ENCODE data around the gene NATD1. TPM values are rescaled to one million over a fixed set of nuclear protein-coding genes. Genes with fewer than 3 reads are reported as not detected.

Gene NATD1
- total RNA-seq, 1 experiment from 2014 or later = 7.3 TPM

GRCh38 chr17:21288571-21289017 lies 35.4 kb upstream of the NATD1 start:
- Histone ChIP-seq H3K18ac (ENCODE audit: insufficient read length, low read depth, low read length) (no peak overlapping the region), H3K79me1 (ENCODE audit: insufficient read depth, low read depth, low read length, poor library complexity, severe bottlenecking) (no peaks in the 10 kb centered on the region), H3K14ac (ENCODE audit: insufficient read depth, low read length) (no peak overlapping the region), H3K27me3 (ENCODE audit: insufficient read depth, low read length) (peaks cover under 1% of the 10 kb centered on the region; the same call in 1 of the 2 replicates), H4K5ac (ENCODE audit: insufficient read length, low read depth, low read length) (no peak overlapping the region), H3K4ac (ENCODE audit: low read depth, low read length) (no peak overlapping the region), H3K23me2 (ENCODE audit: insufficient read length, low read depth, low read length, poor library complexity, severe bottlenecking) (peaks cover 15% of the 10 kb centered on the region), H3K27ac (ENCODE audit: insufficient read length, low read depth, low read length) (no peak overlapping the region), H3K4me1 (ENCODE audit: insufficient read depth, low read length) (no peaks in the 10 kb centered on the region), H4K91ac (ENCODE audit: insufficient read length, low read depth, low read length) (no peak overlapping the region), H2BK15ac (ENCODE audit: low read depth, low read length) (no peak overlapping the region), H3K79me2 (ENCODE audit: insufficient read depth, low read length) (no peaks in the 10 kb centered on the region; the same call in 1 of the 2 replicates), H2AFZ (ENCODE audit: low read length) (no peak overlapping the region), H3K9me3 (ENCODE audit: control insufficient read depth, low read depth, low read length) (peaks cover 10% of the 10 kb centered on the region), H3T11ph (ENCODE audit: low read length) (no peak overlapping the region), H3K56ac (ENCODE audit: insufficient read length, low read depth, low read length) (no peak overlapping the region), H3K23ac (ENCODE audit: insufficient read length, low read depth, low read length) (no peak overlapping the region), H2AK5ac (ENCODE audit: insufficient read length, low read length) (no peak overlapping the region), H2BK120ac (ENCODE audit: low read depth, low read length, poor library complexity, severe bottlenecking) (no peak overlapping the region), H2BK5ac (ENCODE audit: insufficient read length, low read length) (no peak overlapping the region), H2BK12ac (ENCODE audit: insufficient read length, low read depth, low read length) (no peak overlapping the region), H3K4me2 (ENCODE audit: insufficient read depth, insufficient read length, low read length) (no peak overlapping the region), H4K8ac (replicated peaks; ENCODE audit: insufficient read length, low read depth, low read length) (no peak overlapping the region), H2BK20ac (ENCODE audit: low read depth, low read length, poor library complexity, severe bottlenecking) (no peak overlapping the region), H4K20me1 (ENCODE audit: control insufficient read depth, insufficient read depth, insufficient read length) (no peaks in the 10 kb centered on the region), H3K9ac (ENCODE audit: extremely low read depth, insufficient read length, low read length) (no peak overlapping the region)
- Mint-ChIP-seq H3K36me3 (ENCODE audit: insufficient read depth in 1 of 3, low read depth in 3 of 3) (peaks cover 0 to 14% (median 2%) of the 10 kb centered on the region in 3 experiments; a peak in 5 of 7 replicates), H3K27me3 (ENCODE audit: low read depth) (peaks cover 7% of the 10 kb centered on the region), H3K27ac (no peak overlapping the region), H3K9me3 (peaks cover 23 to 25% of the 10 kb centered on the region in 2 experiments), H3K4me3 (no peak overlapping the region), H3K4me1 (peaks cover 20 to 21% of the 10 kb centered on the region in 2 experiments)
- WGBS (ENCODE audit: extremely low coverage, insufficient read length, low lambda C conversion rate) = no CpG with 5 or more reads among the region's 6 CpGs
- no peak for DNase-seq
- TF ChIP-seq, protein P1, sequence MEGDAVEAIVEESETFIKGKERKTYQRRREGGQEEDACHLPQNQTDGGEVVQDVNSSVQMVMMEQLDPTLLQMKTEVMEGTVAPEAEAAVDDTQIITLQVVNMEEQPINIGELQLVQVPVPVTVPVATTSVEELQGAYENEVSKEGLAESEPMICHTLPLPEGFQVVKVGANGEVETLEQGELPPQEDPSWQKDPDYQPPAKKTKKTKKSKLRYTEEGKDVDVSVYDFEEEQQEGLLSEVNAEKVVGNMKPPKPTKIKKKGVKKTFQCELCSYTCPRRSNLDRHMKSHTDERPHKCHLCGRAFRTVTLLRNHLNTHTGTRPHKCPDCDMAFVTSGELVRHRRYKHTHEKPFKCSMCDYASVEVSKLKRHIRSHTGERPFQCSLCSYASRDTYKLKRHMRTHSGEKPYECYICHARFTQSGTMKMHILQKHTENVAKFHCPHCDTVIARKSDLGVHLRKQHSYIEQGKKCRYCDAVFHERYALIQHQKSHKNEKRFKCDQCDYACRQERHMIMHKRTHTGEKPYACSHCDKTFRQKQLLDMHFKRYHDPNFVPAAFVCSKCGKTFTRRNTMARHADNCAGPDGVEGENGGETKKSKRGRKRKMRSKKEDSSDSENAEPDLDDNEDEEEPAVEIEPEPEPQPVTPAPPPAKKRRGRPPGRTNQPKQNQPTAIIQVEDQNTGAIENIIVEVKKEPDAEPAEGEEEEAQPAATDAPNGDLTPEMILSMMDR (conservative IDR thresholded peaks at IDR 0.05) = no peak
